Measurements from ENCODE around the gene MMEL1.

DNA sequence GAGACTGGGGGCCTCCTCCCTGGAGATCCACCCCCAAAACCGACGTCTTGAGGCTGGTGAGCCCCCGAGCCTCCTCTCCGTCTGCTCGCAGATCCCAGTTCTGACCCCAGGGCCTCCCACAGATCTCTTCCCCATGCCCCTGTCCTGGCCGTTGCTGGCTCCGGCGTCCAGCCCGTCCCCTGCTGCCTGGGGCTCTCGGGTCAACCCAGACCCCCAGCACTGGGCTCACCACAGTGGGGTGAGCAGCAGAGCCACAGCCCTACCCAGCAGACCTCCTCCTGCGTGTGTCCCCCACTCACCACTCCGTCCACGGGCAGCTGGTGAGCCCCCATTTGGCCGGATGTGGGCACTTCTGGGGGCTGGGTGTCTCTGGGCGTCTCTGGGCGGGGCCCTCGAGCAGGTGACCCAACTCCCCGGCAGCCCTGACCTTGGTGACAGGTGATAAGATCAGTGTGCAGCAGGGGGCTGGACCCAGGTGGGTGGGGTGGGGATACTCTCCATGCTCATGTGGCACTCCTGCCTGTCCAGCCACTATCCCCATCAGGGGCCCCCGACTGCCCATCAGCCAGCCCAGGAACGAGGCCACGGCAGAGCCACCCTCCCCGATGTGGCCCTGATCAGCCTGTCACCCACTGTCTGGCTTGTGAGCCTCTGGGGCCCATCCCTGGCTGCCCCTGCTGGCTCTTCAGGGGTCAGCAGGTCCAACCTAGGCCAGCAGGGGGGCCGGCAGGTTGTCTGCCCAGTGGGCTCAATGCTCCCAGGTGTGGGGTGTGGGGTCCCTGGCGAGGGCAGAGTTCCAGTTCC, 75.9 kb downstream of the MMEL1 start:
- TF ChIP-seq, protein P1, sequence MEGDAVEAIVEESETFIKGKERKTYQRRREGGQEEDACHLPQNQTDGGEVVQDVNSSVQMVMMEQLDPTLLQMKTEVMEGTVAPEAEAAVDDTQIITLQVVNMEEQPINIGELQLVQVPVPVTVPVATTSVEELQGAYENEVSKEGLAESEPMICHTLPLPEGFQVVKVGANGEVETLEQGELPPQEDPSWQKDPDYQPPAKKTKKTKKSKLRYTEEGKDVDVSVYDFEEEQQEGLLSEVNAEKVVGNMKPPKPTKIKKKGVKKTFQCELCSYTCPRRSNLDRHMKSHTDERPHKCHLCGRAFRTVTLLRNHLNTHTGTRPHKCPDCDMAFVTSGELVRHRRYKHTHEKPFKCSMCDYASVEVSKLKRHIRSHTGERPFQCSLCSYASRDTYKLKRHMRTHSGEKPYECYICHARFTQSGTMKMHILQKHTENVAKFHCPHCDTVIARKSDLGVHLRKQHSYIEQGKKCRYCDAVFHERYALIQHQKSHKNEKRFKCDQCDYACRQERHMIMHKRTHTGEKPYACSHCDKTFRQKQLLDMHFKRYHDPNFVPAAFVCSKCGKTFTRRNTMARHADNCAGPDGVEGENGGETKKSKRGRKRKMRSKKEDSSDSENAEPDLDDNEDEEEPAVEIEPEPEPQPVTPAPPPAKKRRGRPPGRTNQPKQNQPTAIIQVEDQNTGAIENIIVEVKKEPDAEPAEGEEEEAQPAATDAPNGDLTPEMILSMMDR (IDR thresholded peaks at IDR 0.05; ENCODE audit: poor library complexity, severe bottlenecking): no peak
- TF ChIP-seq TAF1 (IDR thresholded peaks at IDR 0.05; ENCODE audit: low read depth) (no peak), EP300 (conservative IDR thresholded peaks at IDR 0.05; ENCODE audit: poor library complexity, severe bottlenecking) (no peak), EZH2 (IDR thresholded peaks at IDR 0.05; ENCODE audit: borderline replicate concordance, insufficient read depth, low read length, poor library complexity, severe bottlenecking) (no peak), RAD21 (conservative IDR thresholded peaks at IDR 0.05) (no peak), SMC3 (conservative IDR thresholded peaks at IDR 0.05; ENCODE audit: poor library complexity) (no peak), POLR2AphosphoS5 (IDR thresholded peaks at IDR 0.05) (no peak), MXI1 (conservative IDR thresholded peaks at IDR 0.05; ENCODE audit: poor library complexity, severe bottlenecking) (no peak)
- TF ChIP-seq, protein P2, sequence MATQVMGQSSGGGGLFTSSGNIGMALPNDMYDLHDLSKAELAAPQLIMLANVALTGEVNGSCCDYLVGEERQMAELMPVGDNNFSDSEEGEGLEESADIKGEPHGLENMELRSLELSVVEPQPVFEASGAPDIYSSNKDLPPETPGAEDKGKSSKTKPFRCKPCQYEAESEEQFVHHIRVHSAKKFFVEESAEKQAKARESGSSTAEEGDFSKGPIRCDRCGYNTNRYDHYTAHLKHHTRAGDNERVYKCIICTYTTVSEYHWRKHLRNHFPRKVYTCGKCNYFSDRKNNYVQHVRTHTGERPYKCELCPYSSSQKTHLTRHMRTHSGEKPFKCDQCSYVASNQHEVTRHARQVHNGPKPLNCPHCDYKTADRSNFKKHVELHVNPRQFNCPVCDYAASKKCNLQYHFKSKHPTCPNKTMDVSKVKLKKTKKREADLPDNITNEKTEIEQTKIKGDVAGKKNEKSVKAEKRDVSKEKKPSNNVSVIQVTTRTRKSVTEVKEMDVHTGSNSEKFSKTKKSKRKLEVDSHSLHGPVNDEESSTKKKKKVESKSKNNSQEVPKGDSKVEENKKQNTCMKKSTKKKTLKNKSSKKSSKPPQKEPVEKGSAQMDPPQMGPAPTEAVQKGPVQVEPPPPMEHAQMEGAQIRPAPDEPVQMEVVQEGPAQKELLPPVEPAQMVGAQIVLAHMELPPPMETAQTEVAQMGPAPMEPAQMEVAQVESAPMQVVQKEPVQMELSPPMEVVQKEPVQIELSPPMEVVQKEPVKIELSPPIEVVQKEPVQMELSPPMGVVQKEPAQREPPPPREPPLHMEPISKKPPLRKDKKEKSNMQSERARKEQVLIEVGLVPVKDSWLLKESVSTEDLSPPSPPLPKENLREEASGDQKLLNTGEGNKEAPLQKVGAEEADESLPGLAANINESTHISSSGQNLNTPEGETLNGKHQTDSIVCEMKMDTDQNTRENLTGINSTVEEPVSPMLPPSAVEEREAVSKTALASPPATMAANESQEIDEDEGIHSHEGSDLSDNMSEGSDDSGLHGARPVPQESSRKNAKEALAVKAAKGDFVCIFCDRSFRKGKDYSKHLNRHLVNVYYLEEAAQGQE (IDR thresholded peaks at IDR 0.05; ENCODE audit: borderline replicate concordance): no peak
